Osteoblast (primary cell): ENCODE data around the gene BHLHA15. TPM values are rescaled to one million over a fixed set of nuclear protein-coding genes. Genes with fewer than 3 reads are reported as not detected.
"Not testable (repeated sequence)": the region's sequence is repeated elsewhere in the genome, so short reads cannot be mapped to it uniquely, and the experiment has no call there.

Source experiments
- DNase-seq: peaks from one replicate; pipeline ENCODE4 v3.0.0; 2011; ENCODE audit warnings: low spot score, mixed read lengths; ENCODE audit not compliant: insufficient read length; ENCODE audit errors: missing footprints
- H2AFZ ChIP-seq: 2 replicates; pipeline ENCODE4 v1.6.0; 2011; ENCODE audit warnings: mild to moderate bottlenecking, low read length
- H3K27ac ChIP-seq: 2 replicates; pipeline ENCODE4 v1.5.1; 2011; ENCODE audit warnings: mild to moderate bottlenecking, low read depth, low read length, moderate library complexity
- H3K27me3 ChIP-seq: 2 replicates; pipeline ENCODE4 v1.6.0; 2012; ENCODE audit warnings: mild to moderate bottlenecking, control low read depth, inconsistent platforms, low read length, moderate library complexity; ENCODE audit not compliant: insufficient read depth
- H3K36me3 ChIP-seq: 2 replicates; pipeline ENCODE4 v1.5.1; 2011; ENCODE audit warnings: mild to moderate bottlenecking, low read length, control low read depth, moderate library complexity; ENCODE audit not compliant: insufficient read depth
- H3K4me1 ChIP-seq: 2 replicates; pipeline ENCODE4 v1.5.1; 2011; ENCODE audit warnings: mild to moderate bottlenecking, low read length, control low read depth, moderate library complexity; ENCODE audit not compliant: insufficient read depth
- H3K4me2 ChIP-seq: 2 replicates; pipeline ENCODE4 v1.6.0; 2011; ENCODE audit warnings: mild to moderate bottlenecking, low read length; ENCODE audit not compliant: insufficient read depth
- H3K4me3 ChIP-seq: fragments of 200-600 bp; sonication (generic); 3 replicates; pipeline ENCODE4 v1.5.1; 2012; ENCODE audit warnings: mild to moderate bottlenecking, low read length, inconsistent platforms; ENCODE audit not compliant: insufficient read depth
- H3K79me2 ChIP-seq: 2 replicates; pipeline ENCODE4 v1.6.0; 2012; ENCODE audit warnings: mild to moderate bottlenecking, low read length, control low read depth, inconsistent platforms; ENCODE audit not compliant: insufficient read depth
- H3K9me3 ChIP-seq: 2 replicates; pipeline ENCODE4 v1.5.1; 2011; ENCODE audit warnings: low read depth, low read length, control low read depth
- H4K20me1 ChIP-seq: 2 replicates; pipeline ENCODE4 v1.6.0; 2012; ENCODE audit warnings: mild to moderate bottlenecking, low read length, control low read depth; ENCODE audit not compliant: insufficient read depth
- total RNA-seq: library from RNA; depleted of rRNA; stranded (reverse); fragments of >200 nt; gene quantifications from 2 replicates; pipeline ENCODE4 v1.2.3, GENCODE V29; 2012
- TF ChIP-seq, protein P1 (sequence below): IDR thresholded peaks from 2 replicates; pipeline ENCODE4 v1.5.1; 2011; ENCODE audit warnings: mild to moderate bottlenecking, low read depth, low read length, moderate library complexity; ENCODE audit errors: extremely low read depth

Gene BHLHA15
- total RNA-seq, 1 donor = not detected

DNA sequence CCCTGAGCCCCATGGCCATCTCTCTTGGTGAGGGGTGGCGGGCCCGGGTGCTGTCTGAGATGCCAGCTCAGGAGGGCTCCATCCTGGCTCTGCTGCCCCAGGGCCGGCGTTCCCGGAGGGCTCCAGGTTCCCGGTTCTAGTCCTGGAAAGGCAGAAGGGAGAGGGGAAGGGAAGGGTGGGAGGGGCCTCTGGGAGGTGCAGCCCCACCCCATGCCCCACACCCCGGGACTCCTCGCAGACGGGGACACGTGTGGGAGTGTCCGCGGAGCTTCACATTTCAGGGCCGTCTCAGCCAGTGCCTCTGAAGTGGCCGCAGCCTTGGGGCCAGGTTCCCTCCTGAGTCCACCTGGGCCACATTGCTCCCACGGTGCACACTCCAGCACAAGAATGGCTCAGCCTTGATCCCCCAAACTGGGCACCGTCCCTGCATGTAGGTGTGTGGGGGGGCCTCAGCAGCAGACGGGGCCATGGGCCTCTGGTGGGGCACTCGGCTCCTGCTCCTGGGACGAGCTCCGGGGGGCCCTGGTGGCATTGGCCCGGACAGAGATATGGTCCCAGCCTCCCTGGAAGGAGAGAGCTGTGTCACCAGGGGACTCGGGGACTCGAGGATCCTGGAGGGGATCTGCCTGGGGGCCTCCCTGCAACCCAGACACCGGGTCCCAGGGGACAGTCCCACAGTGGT, 5.8 kb downstream of the BHLHA15 start:
- Histone ChIP-seq H3K79me2 (no peaks in the 10 kb centered on the region), H3K4me1 (no peaks in the 10 kb centered on the region), H2AFZ (no peak overlapping the region), H4K20me1 (no peaks in the 10 kb centered on the region), H3K4me2 (no peak overlapping the region), H3K9me3 (no peaks in the 10 kb centered on the region), H3K27ac (no peak overlapping the region), H3K4me3 (no peak overlapping the region), H3K27me3 (no peaks in the 10 kb centered on the region), H3K36me3 (peaks cover 7% of the 10 kb centered on the region)
- TF ChIP-seq, protein P1, sequence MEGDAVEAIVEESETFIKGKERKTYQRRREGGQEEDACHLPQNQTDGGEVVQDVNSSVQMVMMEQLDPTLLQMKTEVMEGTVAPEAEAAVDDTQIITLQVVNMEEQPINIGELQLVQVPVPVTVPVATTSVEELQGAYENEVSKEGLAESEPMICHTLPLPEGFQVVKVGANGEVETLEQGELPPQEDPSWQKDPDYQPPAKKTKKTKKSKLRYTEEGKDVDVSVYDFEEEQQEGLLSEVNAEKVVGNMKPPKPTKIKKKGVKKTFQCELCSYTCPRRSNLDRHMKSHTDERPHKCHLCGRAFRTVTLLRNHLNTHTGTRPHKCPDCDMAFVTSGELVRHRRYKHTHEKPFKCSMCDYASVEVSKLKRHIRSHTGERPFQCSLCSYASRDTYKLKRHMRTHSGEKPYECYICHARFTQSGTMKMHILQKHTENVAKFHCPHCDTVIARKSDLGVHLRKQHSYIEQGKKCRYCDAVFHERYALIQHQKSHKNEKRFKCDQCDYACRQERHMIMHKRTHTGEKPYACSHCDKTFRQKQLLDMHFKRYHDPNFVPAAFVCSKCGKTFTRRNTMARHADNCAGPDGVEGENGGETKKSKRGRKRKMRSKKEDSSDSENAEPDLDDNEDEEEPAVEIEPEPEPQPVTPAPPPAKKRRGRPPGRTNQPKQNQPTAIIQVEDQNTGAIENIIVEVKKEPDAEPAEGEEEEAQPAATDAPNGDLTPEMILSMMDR = no peak
- peak; percentile 70 for DNase-seq

DNA sequence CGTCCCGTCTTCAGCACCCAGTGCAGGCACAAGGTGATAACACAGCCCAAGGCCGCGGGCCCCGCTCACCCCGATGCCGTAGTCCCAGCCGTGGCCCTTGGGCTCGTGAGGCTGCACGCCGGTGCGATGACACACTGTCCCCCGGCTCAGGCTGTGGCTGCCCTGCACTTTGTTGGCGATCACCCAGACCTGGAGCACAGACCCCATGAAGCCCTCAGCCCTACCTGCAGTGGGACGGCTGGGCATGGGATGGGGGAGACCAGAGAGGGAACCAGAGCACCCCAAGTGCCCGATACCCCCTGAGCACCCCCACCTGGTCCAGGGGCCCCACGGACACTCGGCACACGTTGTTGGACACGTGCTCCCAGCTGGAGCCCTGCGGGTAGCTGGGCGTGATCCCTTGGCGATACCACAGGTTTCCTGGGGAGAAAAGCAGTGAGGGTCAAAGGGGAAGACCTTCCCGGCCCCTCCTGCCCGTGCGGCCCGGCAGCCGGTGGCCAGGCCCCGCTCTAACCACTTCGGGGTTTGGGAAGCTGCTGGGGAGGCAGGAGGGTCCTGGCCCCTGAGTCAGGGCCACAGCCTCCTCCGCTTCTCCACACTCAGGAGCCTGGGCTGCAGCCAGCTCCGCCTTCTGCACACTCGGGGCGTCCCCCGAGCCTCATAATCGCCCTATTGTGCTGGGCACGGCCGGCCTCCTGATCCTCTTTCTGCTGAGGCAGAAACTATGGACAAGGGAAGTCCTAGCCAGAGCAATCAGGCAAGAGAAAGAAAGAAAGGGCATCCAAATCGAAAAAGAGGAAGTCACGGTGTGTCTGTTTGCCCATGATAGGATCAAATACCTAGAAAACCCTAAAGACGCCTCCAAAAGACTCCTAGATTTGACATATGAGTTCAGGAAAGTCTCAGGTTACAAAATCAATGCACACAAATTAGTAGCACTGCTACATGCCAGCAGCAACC, 6.7 kb downstream of the BHLHA15 start:
- peak; percentile 85 for DNase-seq

GRCh38 chr7:98219382-98219781, 8.1 kb downstream of the BHLHA15 start:
- not testable (repeated sequence) for H3K4me1 ChIP-seq, H3K4me2 ChIP-seq, H3K36me3 ChIP-seq, H2AFZ ChIP-seq, H4K20me1 ChIP-seq, H3K9me3 ChIP-seq, H3K4me3 ChIP-seq, H3K27me3 ChIP-seq, H3K27ac ChIP-seq, H3K79me2 ChIP-seq
- DNase-seq = peak; percentile 29

More for the DNA sequence above, 6.7 kb downstream of the BHLHA15 start:
- Histone ChIP-seq H4K20me1 (no peaks in the 10 kb centered on the region), H3K4me2 (no peak overlapping the region), H3K36me3 (peaks cover 7% of the 10 kb centered on the region), H2AFZ (no peak overlapping the region), H3K27ac (no peak overlapping the region), H3K9me3 (no peaks in the 10 kb centered on the region), H3K79me2 (no peaks in the 10 kb centered on the region), H3K4me3 (no peak overlapping the region), H3K4me1 (no peaks in the 10 kb centered on the region), H3K27me3 (no peaks in the 10 kb centered on the region)
- TF ChIP-seq, protein P1 = no peak

DNA sequence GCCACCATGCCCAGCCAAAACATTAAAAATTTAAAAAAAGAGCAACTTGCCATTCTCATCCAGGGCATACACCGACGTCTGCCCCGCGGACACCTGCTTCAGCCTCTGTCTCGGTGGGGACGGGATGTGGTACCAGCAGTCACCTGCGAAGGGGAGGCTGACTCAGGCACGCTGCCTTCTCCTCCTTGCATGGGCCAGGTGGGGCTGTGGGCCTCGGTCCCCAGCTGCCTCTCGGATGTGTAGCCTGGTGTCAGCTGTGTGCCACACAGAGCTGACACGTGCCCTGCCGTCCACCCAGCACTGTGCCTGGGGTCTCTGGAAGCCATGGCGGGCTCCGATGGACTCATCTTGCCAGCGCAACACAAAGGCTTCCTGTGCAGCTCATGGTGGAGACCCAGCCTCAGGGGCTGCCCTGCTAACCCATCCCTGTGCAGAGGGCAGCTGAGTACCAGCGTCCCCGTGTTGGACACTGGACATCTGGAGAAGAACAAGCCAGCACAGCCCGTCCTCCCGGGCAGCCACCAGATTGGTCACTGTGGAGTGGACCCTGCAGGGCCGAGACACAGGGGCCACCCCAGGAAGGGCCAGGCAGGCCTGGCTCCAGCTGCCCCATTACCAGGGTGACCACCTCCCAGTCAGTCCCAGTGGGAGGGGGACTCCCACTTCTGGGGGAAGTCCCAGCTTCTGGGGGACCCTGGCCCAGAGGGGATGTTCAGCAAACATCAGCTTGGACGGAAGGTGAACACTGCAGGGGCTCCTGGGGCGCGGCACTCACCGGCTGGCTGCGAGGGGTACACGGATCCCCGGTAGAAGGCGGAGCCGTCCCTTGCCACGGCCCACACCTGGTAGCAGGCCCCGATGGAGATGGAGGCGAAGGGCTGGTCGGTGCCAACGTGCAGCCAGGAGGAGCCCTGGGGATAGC, 10.6 kb downstream of the BHLHA15 start:
- Histone ChIP-seq H2AFZ (no peak overlapping the region), H3K4me1 (no peaks in the 10 kb centered on the region), H3K9me3 (no peaks in the 10 kb centered on the region), H4K20me1 (no peaks in the 10 kb centered on the region), H3K4me2 (no peak overlapping the region), H3K79me2 (no peaks in the 10 kb centered on the region), H3K27me3 (no peaks in the 10 kb centered on the region), H3K36me3 (peaks cover 10% of the 10 kb centered on the region), H3K27ac (no peak overlapping the region), H3K4me3 (no peak overlapping the region)
- DNase-seq = peak; percentile 68
- TF ChIP-seq, protein P1 = no peak
